ENCODE results near the gene SLC45A1.

- TF ChIP-seq CTCF (IDR thresholded peaks at IDR 0.05) (no peak), POLR2A (IDR thresholded peaks at IDR 0.05) (no peak), POLR2AphosphoS5 (IDR thresholded peaks at IDR 0.05; ENCODE audit: insufficient read depth in 1 of 2, low read depth in 1 of 2) (no peak)
These were observed 18.0 kb upstream of the SLC45A1 start for GRCh38 chr1:8299963-8300362.

Measured in vagina (tissue), 2 donors.